H1 (cell line): ENCODE results near the gene NPM1. TPM values are rescaled to one million over a fixed set of nuclear protein-coding genes. Genes with fewer than 3 reads are reported as not detected.

Source experiments
- CTCF ChIA-PET: fragments of 300-600 bp; sonication (Branson Sonifier 250); formaldehyde crosslinking; loops from one replicate; lab custom pipeline; 2021; ENCODE audit not compliant: partially characterized antibody; lab: Charles Lee
- POLR2A ChIA-PET: fragments of 300-600 bp; sonication (Branson Sonifier 250); formaldehyde crosslinking; loops from one replicate; lab custom pipeline; 2021; ENCODE audit warnings: inconsistent platforms; ENCODE audit not compliant: partially characterized antibody; lab: Charles Lee
- DNase-seq, 2 experiments: peaks; one replicate each; pipeline versions ENCODE4 v3.0.0 to v3.0.0-alpha.2; 2010 to 2022; ENCODE audit warnings: low spot score in 2 of 2, low read depth in 1 of 2, mixed read lengths in 1 of 2
- FAIRE-seq: peaks from 2 replicates; lab custom pipeline; 2011; peaks lifted over from hg19 to GRCh38; lab: Jason Lieb, UNC
- H2AFZ ChIP-seq: 2 replicates; pipeline ENCODE4 v1.8.1; 2012; ENCODE audit warnings: low read length, inconsistent platforms
- H2AK5ac ChIP-seq: 2 replicates; pipeline ENCODE4 v1.6.1; 2013; ENCODE audit warnings: low read depth, low read length
- H2BK120ac ChIP-seq: replicated peaks from 2 replicates; pipeline ENCODE3; 2013; ENCODE audit warnings: low read depth, low read length, inconsistent platforms
- H2BK12ac ChIP-seq: 2 replicates; pipeline ENCODE4 v1.6.1; 2013; ENCODE audit warnings: low read depth, low read length
- H2BK15ac ChIP-seq: 2 replicates; pipeline ENCODE4 v1.6.1; 2013; ENCODE audit warnings: low read length
- H2BK20ac ChIP-seq: 2 replicates; pipeline ENCODE4 v1.6.1; 2013; ENCODE audit warnings: low read length
- H2BK5ac ChIP-seq: 2 replicates; pipeline ENCODE4 v1.6.1; 2013; ENCODE audit warnings: low read depth, low read length
- H3K14ac ChIP-seq: 2 replicates; pipeline ENCODE4 v1.6.1; 2013; ENCODE audit warnings: inconsistent platforms; ENCODE audit not compliant: insufficient read length
- H3K18ac ChIP-seq: 2 replicates; pipeline ENCODE4 v1.6.1; 2013; ENCODE audit warnings: low read length; ENCODE audit errors: extremely low read depth
- H3K23ac ChIP-seq: 2 replicates; pipeline ENCODE4 v1.6.1; 2013; ENCODE audit warnings: inconsistent platforms; ENCODE audit not compliant: insufficient read length
- H3K23me2 ChIP-seq: 2 replicates; pipeline ENCODE4 v1.6.1; 2013; ENCODE audit warnings: low read depth, low read length
- H3K27ac ChIP-seq: 2 replicates; pipeline ENCODE4 v1.6.1; 2011; ENCODE audit warnings: low read depth, low read length, inconsistent platforms
- H3K27me3 ChIP-seq, 4 experiments: replicated peaks in 1 of 4; 1 replicate in 1 of 4; 2 replicates in 3 of 4; pipeline versions ENCODE4 v1.6.1 to v1.8.1; 2011 to 2013; ENCODE audit warnings: low read length in 3 of 4, mild to moderate bottlenecking in 3 of 4, inconsistent platforms in 2 of 4, mixed read lengths in 2 of 4, moderate library complexity in 1 of 4; ENCODE audit not compliant: control insufficient read depth in 3 of 4, insufficient read depth in 3 of 4; ENCODE audit errors: extremely low read depth in 1 of 4
- H3K36me3 ChIP-seq, 4 experiments: 2 replicates each; pipeline versions ENCODE4 v1.6.1 to v1.8.1; 2011 to 2013; ENCODE audit warnings: mild to moderate bottlenecking in 4 of 4, low read length in 3 of 4, moderate library complexity in 2 of 4, control low read depth in 1 of 4, inconsistent platforms in 1 of 4; ENCODE audit not compliant: insufficient read depth in 4 of 4, control insufficient read depth in 2 of 4
- H3K4ac ChIP-seq: replicated peaks from 2 replicates; pipeline ENCODE3; 2013; ENCODE audit warnings: low read length, low read depth, mixed read lengths, inconsistent platforms; ENCODE audit not compliant: insufficient read length
- H3K4me1 ChIP-seq, 4 experiments: replicated peaks in 1 of 4; 1 replicate in 1 of 4; 2 replicates in 3 of 4; pipeline versions ENCODE4 v1.6.1 to v1.8.1; 2011 to 2013; ENCODE audit warnings: low read length in 3 of 4, inconsistent platforms in 2 of 4, mixed read lengths in 1 of 4; ENCODE audit not compliant: insufficient read depth in 4 of 4, control insufficient read depth in 3 of 4
- H3K4me2 ChIP-seq, 2 experiments: 2 replicates each; pipeline versions ENCODE4 v1.6.1 to v1.8.1; 2011 to 2013; ENCODE audit warnings: low read depth in 2 of 2, low read length in 2 of 2, control low read depth in 1 of 2, inconsistent platforms in 1 of 2, mild to moderate bottlenecking in 1 of 2; ENCODE audit not compliant: insufficient read depth in 1 of 2
- H3K4me3 ChIP-seq, 4 experiments: fragments of 200-600, 300-600 bp in 1 of 4; sonication (generic), shearing (Covaris generic), sonication (Bioruptor Twin) in 1 of 4; 2 replicates each; pipeline versions ENCODE4 v1.5.1 to v1.8.1; 2011 to 2016; ENCODE audit warnings: low read length in 4 of 4, low read depth in 3 of 4, control low read depth in 2 of 4, inconsistent platforms in 2 of 4, mild to moderate bottlenecking in 2 of 4, mixed read lengths in 1 of 4, moderate library complexity in 1 of 4; ENCODE audit not compliant: insufficient read depth in 2 of 4; ENCODE audit errors: extremely low read depth in 1 of 4
- H3K56ac ChIP-seq: replicated peaks from 2 replicates; pipeline ENCODE3; 2013; ENCODE audit warnings: low read depth, mild to moderate bottlenecking, mixed read lengths, low read length, inconsistent platforms; ENCODE audit not compliant: insufficient read length
- H3K79me1 ChIP-seq: 2 replicates; pipeline ENCODE4 v1.6.1; 2013; ENCODE audit warnings: low read depth, low read length, control low read depth
- H3K79me2 ChIP-seq, 2 experiments: 2 replicates each; pipeline versions ENCODE4 v1.6.1 to v1.8.1; 2012 to 2013; ENCODE audit warnings: low read length in 2 of 2, mild to moderate bottlenecking in 2 of 2, inconsistent platforms in 1 of 2; ENCODE audit not compliant: insufficient read depth in 2 of 2, control insufficient read depth in 1 of 2
- H3K9ac ChIP-seq, 4 experiments: replicated peaks in 1 of 4; 1 replicate in 1 of 4; 2 replicates in 3 of 4; pipeline versions ENCODE4 v1.6.1 to v1.8.1; 2011 to 2013; ENCODE audit warnings: low read depth in 3 of 4, low read length in 3 of 4, control low read depth in 2 of 4, mild to moderate bottlenecking in 2 of 4, moderate library complexity in 2 of 4, inconsistent platforms in 1 of 4; ENCODE audit errors: extremely low read depth in 1 of 4
- H3K9me3 ChIP-seq, 2 experiments: 2 replicates each; pipeline versions ENCODE4 v1.6.1 to v1.8.1; 2012 to 2013; ENCODE audit warnings: mild to moderate bottlenecking in 2 of 2, moderate library complexity in 2 of 2, control low read depth in 1 of 2, inconsistent platforms in 1 of 2, low read depth in 1 of 2, low read length in 1 of 2, mixed read lengths in 1 of 2; ENCODE audit not compliant: insufficient read depth in 2 of 2
- H4K20me1 ChIP-seq, 2 experiments: replicated peaks in 1 of 2; 2 replicates each; pipeline versions ENCODE3 to v1.8.1; 2011 to 2013; ENCODE audit warnings: inconsistent platforms in 2 of 2, low read length in 2 of 2, mild to moderate bottlenecking in 1 of 2; ENCODE audit not compliant: insufficient read depth in 2 of 2, control insufficient read depth in 1 of 2
- H4K5ac ChIP-seq: 2 replicates; pipeline ENCODE4 v1.6.1; 2013; ENCODE audit warnings: low read length, low read depth, mixed read lengths, inconsistent platforms; ENCODE audit not compliant: insufficient read length
- H4K8ac ChIP-seq: 2 replicates; pipeline ENCODE4 v1.8.0; 2013; ENCODE audit warnings: mild to moderate bottlenecking, moderate library complexity, low read length, inconsistent platforms; ENCODE audit not compliant: insufficient read depth; ENCODE audit errors: extremely low read depth
- H4K91ac ChIP-seq: replicated peaks from 2 replicates; pipeline ENCODE3; 2013; ENCODE audit warnings: low read length, mixed read lengths, inconsistent platforms; ENCODE audit not compliant: insufficient read length
- BACH1 ChIP-seq: IDR thresholded peaks from 2 replicates; pipeline ENCODE4 v1.6.1; 2012; ENCODE audit warnings: low read length, improper control_type of control experiment
- BCL11A ChIP-seq, 2 experiments: IDR thresholded peaks; one replicate each; pipeline ENCODE4 v1.6.1; 2011; ENCODE audit warnings: low read depth in 2 of 2, low read length in 2 of 2, mild to moderate bottlenecking in 2 of 2
- EP300 ChIP-seq, 2 experiments: IDR thresholded peaks; 1 replicate in 1 of 2; 2 replicates in 1 of 2; pipeline ENCODE4 v1.6.1; 2011 to 2012; ENCODE audit warnings: low read depth in 2 of 2, low read length in 2 of 2, mild to moderate bottlenecking in 2 of 2, borderline replicate concordance in 1 of 2, inconsistent platforms in 1 of 2, moderate library complexity in 1 of 2
- POLR2AphosphoS5 ChIP-seq: IDR thresholded peaks from 2 replicates; pipeline ENCODE4 v1.6.1; 2011; ENCODE audit warnings: low read depth, low read length
- RNF2 ChIP-seq: fragments of 200-900, 300-1000 bp; sonication (generic); IDR thresholded peaks from 2 replicates; pipeline ENCODE4 v1.7.1; 2016; ENCODE audit warnings: borderline replicate concordance, low read depth, mild to moderate bottlenecking, antibody characterized with exemption, low read length; ENCODE audit not compliant: poor library complexity, severe bottlenecking; ENCODE audit errors: missing control alignments
- SAP30 ChIP-seq: fragments of 300-600 bp; sonication (generic); IDR thresholded peaks from 2 replicates; pipeline ENCODE4 v1.7.1; 2012; ENCODE audit warnings: low read length, moderate library complexity, mild to moderate bottlenecking, inconsistent platforms; ENCODE audit not compliant: insufficient read depth, insufficient replicate concordance
- TCF12 ChIP-seq: IDR thresholded peaks from 2 replicates; pipeline ENCODE4 v1.6.1; 2011; ENCODE audit warnings: low read depth, mild to moderate bottlenecking, low read length
- TEAD4 ChIP-seq: IDR thresholded peaks from 2 replicates; pipeline ENCODE4 v1.6.1; 2012; ENCODE audit warnings: low read depth, low read length, inconsistent platforms, mixed read lengths
- WGBS, 2 experiments: shearing (Covaris generic) in 1 of 2; methylation state at CpG; one replicate each; pipeline versions ENCODE4 v1.1.6 to v1.1.7; 2013 to 2015; ENCODE audit warnings: low lambda C conversion rate in 2 of 2, mixed read lengths in 2 of 2, inconsistent platforms in 1 of 2, low coverage in 1 of 2, missing lambda C conversion rate in 1 of 2; ENCODE audit not compliant: insufficient replicate concordance in 2 of 2, insufficient coverage in 1 of 2, insufficient read length in 1 of 2; ENCODE audit errors: extremely low coverage in 1 of 2, missing lambda C conversion rate in 1 of 2; 5-methylcytosine and 5-hydroxymethylcytosine counted together
- polyA plus RNA-seq, 7 experiments: library from polyadenylated mRNA; depleted of rRNA in 3 of 7; stranded (reverse) in 5 of 7; unstranded in 2 of 7; fragments of >200 nt in 5 of 7; fragments of 200-250 nt in 2 of 7; gene quantifications; 1 replicate in 5 of 7; 2 replicates in 1 of 7; 4 replicates in 1 of 7; pipeline versions ENCODE4 v1.2.1 to v1.2.3, GENCODE V29; 2011 to 2013; ENCODE audit warnings: missing spikeins in 2 of 7, mixed read lengths in 2 of 7
- total RNA-seq: library from RNA; stranded (reverse); fragmentation: NEBNext Ultra II Directional; extraction: Animal tissue kit (Norgen Biotek cat#: 25700); gene quantifications from 2 replicates; pipeline ENCODE4 v1.2.1, GENCODE V29; 2021
- TF ChIP-seq, protein P1 (sequence below): IDR thresholded peaks from 2 replicates; pipeline ENCODE4 v1.6.1; 2011; ENCODE audit warnings: low read length, improper control_type of control experiment
- TF ChIP-seq, protein P2 (sequence below): IDR thresholded peaks from 2 replicates; pipeline ENCODE4 v1.6.1; 2011; ENCODE audit warnings: low read depth, mild to moderate bottlenecking, low read length; ENCODE audit not compliant: insufficient read depth

Gene NPM1
- total and polyA plus RNA-seq, 2 of the 8 experiments (the other 6 are each of a cell fraction or from before 2014, with no cell fraction given), result 2,182 to 4,042 TPM

DNA sequence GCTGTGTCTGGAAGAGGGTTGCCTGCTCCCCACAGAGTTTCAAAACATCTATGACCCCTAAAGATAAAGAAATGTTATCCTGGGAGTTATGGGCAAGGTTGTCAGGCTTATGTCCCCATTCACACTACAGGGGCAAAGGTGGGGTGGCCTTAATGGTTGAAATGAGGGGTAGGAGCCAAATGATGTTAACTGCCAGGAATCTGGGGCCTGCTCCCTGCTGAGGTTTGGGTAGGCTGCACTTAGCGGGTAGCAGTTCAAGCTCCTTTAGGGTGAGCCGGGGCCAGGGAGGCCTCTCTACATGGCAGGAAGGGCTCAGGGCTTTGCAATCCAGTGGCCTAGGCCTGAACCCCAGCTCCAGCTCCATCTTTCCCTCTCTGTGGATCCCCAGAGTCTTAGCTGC lies 34.8 kb downstream of the NPM1 start:
- no peak overlapping the region for H3K27ac ChIP-seq
- FAIRE-seq, result no peak
- 0 out of 2 replicates have a peak overlapping the region, but pooled peaks have one; percentile 28 for H2AK5ac ChIP-seq
- H3K36me3 ChIP-seq, result no peaks in the 10 kb centered on the region
- 0 out of 2 replicates have a peak overlapping the region, but pooled peaks have one; percentile 19 for H2BK12ac ChIP-seq
- H4K8ac ChIP-seq, result no peak overlapping the region
- no peak overlapping the region for H4K91ac ChIP-seq
- peaks cover 10% of the 10 kb centered on the region for H3K23me2 ChIP-seq
- H3K79me2 ChIP-seq, result no peaks in the 10 kb centered on the region
- 0 out of 2 replicates have a peak overlapping the region, but pooled peaks have one; percentile 29 for H2BK15ac ChIP-seq
- no peak overlapping the region for H3K14ac ChIP-seq
- H2BK5ac ChIP-seq, result no peak overlapping the region
- peaks cover 0 to 25% (median 15%) of the 10 kb centered on the region in 4 experiments; a peak in 6 of 7 replicates for H3K4me1 ChIP-seq
- H4K5ac ChIP-seq, result no peak overlapping the region
- no peak overlapping the region for H2BK120ac ChIP-seq
- no peaks in the 10 kb centered on the region for H3K79me1 ChIP-seq
- POLR2A ChIA-PET, result interaction anchor here (0.9 to 7.3 kb wide), 4 partner anchors 18 to 34 kb away, joined by 3 to 75 read pairs (median 3); partner anchors contain the start of gene NPM1
- peaks cover 1 to 6% of the 10 kb centered on the region in 2 experiments for H4K20me1 ChIP-seq
- no peak overlapping the region for H3K4me3 ChIP-seq
- H2BK20ac ChIP-seq, result no peak overlapping the region
- DNase-seq, result no peak
- H2AFZ ChIP-seq, result no peak overlapping the region
- H3K4me2 ChIP-seq, result no peak overlapping the region
- no peak overlapping the region for H3K56ac ChIP-seq
- H3K9ac ChIP-seq, result no peak overlapping the region
- H3K23ac ChIP-seq, result no peak overlapping the region
- no peak for TF ChIP-seq TCF12
- no peak for TF ChIP-seq POLR2AphosphoS5
- TF ChIP-seq RNF2, result no peak
- no peak for TF ChIP-seq TEAD4
- TF ChIP-seq EP300 (IDR thresholded peaks at IDR 0.05; ENCODE audit: borderline replicate concordance in 1 of 2, low read depth in 2 of 2, low read length in 2 of 2), result no peak
- TF ChIP-seq BCL11A (IDR thresholded peaks at IDR 0.05; ENCODE audit: low read depth in 2 of 2, low read length in 2 of 2), result no peak
- TF ChIP-seq, protein P1, sequence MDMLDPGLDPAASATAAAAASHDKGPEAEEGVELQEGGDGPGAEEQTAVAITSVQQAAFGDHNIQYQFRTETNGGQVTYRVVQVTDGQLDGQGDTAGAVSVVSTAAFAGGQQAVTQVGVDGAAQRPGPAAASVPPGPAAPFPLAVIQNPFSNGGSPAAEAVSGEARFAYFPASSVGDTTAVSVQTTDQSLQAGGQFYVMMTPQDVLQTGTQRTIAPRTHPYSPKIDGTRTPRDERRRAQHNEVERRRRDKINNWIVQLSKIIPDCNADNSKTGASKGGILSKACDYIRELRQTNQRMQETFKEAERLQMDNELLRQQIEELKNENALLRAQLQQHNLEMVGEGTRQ, result no peak
- TF ChIP-seq, protein P2, sequence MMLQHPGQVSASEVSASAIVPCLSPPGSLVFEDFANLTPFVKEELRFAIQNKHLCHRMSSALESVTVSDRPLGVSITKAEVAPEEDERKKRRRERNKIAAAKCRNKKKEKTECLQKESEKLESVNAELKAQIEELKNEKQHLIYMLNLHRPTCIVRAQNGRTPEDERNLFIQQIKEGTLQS, result no peak
- TF ChIP-seq SAP30, result no peak
- no peak for TF ChIP-seq BACH1
- no peaks in the 10 kb centered on the region for H3K9me3 ChIP-seq
- 85% methylated on average over 2 of the region's 2 CpGs; no CpG with 5 or more reads in 1 of the 2 experiments for WGBS, 2 experiments
- H3K4ac ChIP-seq, result no peak overlapping the region
- H3K18ac ChIP-seq, result no peak overlapping the region
- CTCF ChIA-PET, result interaction anchor here (0.8 to 7.2 kb wide), 11 partner anchors 8 to 486 kb away, joined by 3 to 64 read pairs (median 5); no protein-coding TSS in a partner anchor
- peaks cover 22 to 37% (median 28%) of the 10 kb centered on the region in 4 experiments for H3K27me3 ChIP-seq
